ENCODE data around the gene TMPRSS3.

- TF ChIP-seq POLR2A (IDR thresholded peaks at IDR 0.05; ENCODE audit: low read length) (no peak), GATA1 (IDR thresholded peaks at IDR 0.05; ENCODE audit: low read depth, low read length) (no peak)
Observed at GRCh38 chr21:42324896-42325295, 71.0 kb downstream of the TMPRSS3 start.

Measured in erythroblast (primary cell).